Esophagus squamous epithelium (tissue), 5 donors: Measurements from ENCODE around the gene DNAJC9. TPM values are rescaled to one million over a fixed set of nuclear protein-coding genes. Genes with fewer than 3 reads are reported as not detected.

ENCODE experiments used
- DNase-seq: peaks from one replicate; lab custom pipeline; 2025; lab: John Stamatoyannopoulos, UW
- H3K27ac ChIP-seq, 4 donors: fragments of 200-600 bp; sonication (generic); one replicate each; pipeline ENCODE4 v1.5.1; 2016 to 2019; ENCODE audit warnings: mild to moderate bottlenecking in 1 of 4
- H3K27me3 ChIP-seq, 4 donors: fragments of 200-600 bp; sonication (generic); 1 replicate in 3 of 4; 2 replicates in 1 of 4; pipeline versions ENCODE4 v1.5.1 to v1.6.0; 2017 to 2021; ENCODE audit warnings: antibody characterized with exemption in 1 of 4
- H3K36me3 ChIP-seq, 3 donors: fragments of 200-600 bp; sonication (generic); one replicate each; pipeline ENCODE4 v1.5.1; 2016 to 2019
- H3K4me1 ChIP-seq, 3 donors: fragments of 200-600 bp; sonication (generic); one replicate each; pipeline ENCODE4 v1.5.1; 2017 to 2019
- H3K4me3 ChIP-seq, 4 donors: fragments of 200-600 bp; sonication (generic); 1 replicate in 3 of 4; 2 replicates in 1 of 4; pipeline ENCODE4 v1.5.1; 2016 to 2019; ENCODE audit warnings: mild to moderate bottlenecking in 2 of 4, moderate library complexity in 1 of 4
- H3K9me3 ChIP-seq, 3 donors: fragments of 200-600 bp; sonication (generic); one replicate each; pipeline ENCODE4 v1.5.1; 2016 to 2019
- CTCF ChIP-seq, 6 experiments: fragments of 450-650 bp in 4 of 6; fragments of 200-600 bp in 2 of 6; sonication (generic) in 2 of 6; IDR thresholded peaks; one replicate each; pipeline ENCODE4 v1.5.1; 2016 to 2019; ENCODE audit warnings: antibody characterized with exemption in 6 of 6, mild to moderate bottlenecking in 4 of 6, moderate library complexity in 4 of 6
- POLR2A ChIP-seq, 4 donors: fragments of 450-650 bp; IDR thresholded peaks; one replicate each; pipeline ENCODE4 v1.6.1; 2017; ENCODE audit warnings: antibody characterized with exemption in 4 of 4, mild to moderate bottlenecking in 4 of 4, moderate library complexity in 3 of 4
- WGBS, 2 donors: methylation state at CpG; one replicate each; pipeline ENCODE4 v1.1.5; 2018; 5-methylcytosine and 5-hydroxymethylcytosine counted together
- intact Hi-C: fragments of 100-400 bp; cut with DNase I; formaldehyde crosslinking; loops from one replicate; pipeline ENCODE4 v1.15.0; 2022
- total RNA-seq, 4 donors: library from RNA; depleted of rRNA; stranded (reverse); fragments of >200 nt; gene quantifications; one replicate each; pipeline ENCODE4 v1.1.0, GENCODE V29; 2016
- donor health status: DM: yes; HTN: yes; CAD: no.

DNAJC9 gene
- total RNA-seq, 4 donors from 2014 or later = 13.4 to 35.4 (median 25.2) TPM

- no peak for DNase-seq
- no peaks in the 10 kb centered on the region for H3K4me1 ChIP-seq
- H3K36me3 ChIP-seq = peaks cover 0 to 52% (median 8%) of the 10 kb centered on the region in 3 donors
- 75 to 80% methylated on average over 6 of the region's 6 CpGs for WGBS, 2 donors
- intact Hi-C loops = no loop called here
- H3K27ac ChIP-seq = no peak overlapping the region
- TF ChIP-seq CTCF (IDR thresholded peaks at IDR 0.05) (no peak), POLR2A (IDR thresholded peaks at IDR 0.05) (no peak)
- H3K4me3 ChIP-seq = no peak overlapping the region
- H3K27me3 ChIP-seq = no peaks in the 10 kb centered on the region
- no peaks in the 10 kb centered on the region for H3K9me3 ChIP-seq
These were observed 17.5 kb downstream of the DNAJC9 start for GRCh38 chr10:73229567-73229966.

GRCh38 chr10:73228247-73228646 lies 18.8 kb downstream of the DNAJC9 start:
- no peak for DNase-seq
- Histone ChIP-seq H3K9me3 (no peaks in the 10 kb centered on the region), H3K27me3 (no peaks in the 10 kb centered on the region), H3K4me1 (no peaks in the 10 kb centered on the region), H3K27ac (no peak overlapping the region), H3K36me3 (peaks cover 0 to 43% (median 0%) of the 10 kb centered on the region in 3 donors), H3K4me3 (no peak overlapping the region)
- intact Hi-C loops = no loop called here
- 82 to 88% methylated on average over 2 to 3 of the region's 3 CpGs for WGBS, 2 donors
- TF ChIP-seq POLR2A (IDR thresholded peaks at IDR 0.05) (no peak), CTCF (IDR thresholded peaks at IDR 0.05) (no peak)

GRCh38 chr10:73226663-73227062 lies 20.4 kb downstream of the DNAJC9 start:
- intact Hi-C loops = no loop called here
- DNase-seq = no peak
- H3K4me1 ChIP-seq = no peaks in the 10 kb centered on the region
- peaks cover 0 to 41% (median 0%) of the 10 kb centered on the region in 3 donors for H3K36me3 ChIP-seq
- no peaks in the 10 kb centered on the region for H3K9me3 ChIP-seq
- H3K27me3 ChIP-seq = no peaks in the 10 kb centered on the region
- H3K4me3 ChIP-seq = no peak overlapping the region
- no peak overlapping the region for H3K27ac ChIP-seq
- no peak for TF ChIP-seq POLR2A (IDR thresholded peaks at IDR 0.05)
- no peak for TF ChIP-seq CTCF (IDR thresholded peaks at IDR 0.05)

- no peak for DNase-seq
- intact Hi-C loops = no loop called here
- Histone ChIP-seq H3K27me3 (no peaks in the 10 kb centered on the region), H3K9me3 (no peaks in the 10 kb centered on the region), H3K36me3 (peaks cover 0 to 29% (median 0%) of the 10 kb centered on the region in 3 donors), H3K4me1 (no peaks in the 10 kb centered on the region), H3K27ac (no peak overlapping the region), H3K4me3 (no peak overlapping the region)
- TF ChIP-seq POLR2A (IDR thresholded peaks at IDR 0.05) (no peak), CTCF (IDR thresholded peaks at IDR 0.05) (no peak)
These were observed 21.5 kb downstream of the DNAJC9 start for GRCh38 chr10:73225518-73225917.

GRCh38 chr10:73220989-73221388 lies 26.1 kb downstream of the DNAJC9 start:
- H3K4me1 ChIP-seq = no peaks in the 10 kb centered on the region
- peaks cover 0 to 47% (median 13%) of the 10 kb centered on the region in 3 donors for H3K36me3 ChIP-seq
- TF ChIP-seq CTCF (IDR thresholded peaks at IDR 0.05) (no peak), POLR2A (IDR thresholded peaks at IDR 0.05) (no peak)
- WGBS, 2 donors = 94 to 96% methylated on average over 1 of the region's 1 CpG
- no peak for DNase-seq
- H3K27ac ChIP-seq = no peak overlapping the region
- intact Hi-C loops = no loop called here
- H3K27me3 ChIP-seq = no peaks in the 10 kb centered on the region
- no peaks in the 10 kb centered on the region for H3K9me3 ChIP-seq
- H3K4me3 ChIP-seq = no peak overlapping the region
